Calu3 (cell line): ENCODE results near the gene FRMD6. TPM values are rescaled to one million over a fixed set of nuclear protein-coding genes. Genes with fewer than 3 reads are reported as not detected.
A peak's percentile ranks its signal among the peaks of the same experiment; 100 is the strongest.

ENCODE experiments used
- BruUV-seq: library from RNA; stranded (reverse); fragments of 400-500 nt; replicated peaks from 2 replicates; lab custom pipeline; 2021; lab: Mats Ljungman, UMichigan
- CTCF ChIA-PET: fragments of 300-600 bp; sonication (Branson Sonifier 250); formaldehyde crosslinking; loops from one replicate; lab custom pipeline; 2022; ENCODE audit warnings: antibody characterized with exemption; lab: Charles Lee
- DNase-seq: peaks from one replicate; pipeline ENCODE4 v3.0.0; 2022
- H3K27ac Mint-ChIP-seq: one replicate; pipeline ENCODE4 v1.8.0; 2022; ENCODE audit warnings: mixed read lengths; ENCODE audit not compliant: unreplicated experiment
- H3K27me3 Mint-ChIP-seq: one replicate; pipeline ENCODE4 v1.8.0; 2022; ENCODE audit warnings: mixed read lengths; ENCODE audit not compliant: unreplicated experiment
- H3K36me3 Mint-ChIP-seq: one replicate; pipeline ENCODE4 v1.8.0; 2022; ENCODE audit warnings: mild to moderate bottlenecking, moderate library complexity, mixed read lengths; ENCODE audit not compliant: insufficient read depth, unreplicated experiment
- H3K4me1 Mint-ChIP-seq: one replicate; pipeline ENCODE4 v1.8.0; 2022; ENCODE audit warnings: mild to moderate bottlenecking, low read depth, mixed read lengths; ENCODE audit not compliant: unreplicated experiment
- H3K4me3 Mint-ChIP-seq: one replicate; pipeline ENCODE4 v1.8.0; 2022; ENCODE audit warnings: mild to moderate bottlenecking, low read depth, moderate library complexity, mixed read lengths; ENCODE audit not compliant: unreplicated experiment
- H3K9me3 Mint-ChIP-seq: one replicate; pipeline ENCODE4 v1.8.0; 2022; ENCODE audit warnings: low read depth, mixed read lengths; ENCODE audit not compliant: unreplicated experiment
- intact Hi-C: fragments of 100-400 bp; cut with micrococcal nuclease; formaldehyde crosslinking; loops from one replicate; pipeline ENCODE4 v1.10.0; 2022; ENCODE audit not compliant: unreplicated experiment
- total RNA-seq: library from RNA; stranded (reverse); gene quantifications from 2 replicates; pipeline ENCODE4 v1.2.3, GENCODE V29; 2022
- TF ChIP-seq, protein P1 (sequence below): fragments of 200-600 bp; IDR thresholded peaks from one replicate; pipeline ENCODE4 v1.8.0; 2022; ENCODE audit warnings: antibody characterized with exemption; ENCODE audit not compliant: unreplicated experiment

FRMD6 gene
- total RNA-seq, 1 experiment from 2014 or later, result 33.3 TPM

DNA sequence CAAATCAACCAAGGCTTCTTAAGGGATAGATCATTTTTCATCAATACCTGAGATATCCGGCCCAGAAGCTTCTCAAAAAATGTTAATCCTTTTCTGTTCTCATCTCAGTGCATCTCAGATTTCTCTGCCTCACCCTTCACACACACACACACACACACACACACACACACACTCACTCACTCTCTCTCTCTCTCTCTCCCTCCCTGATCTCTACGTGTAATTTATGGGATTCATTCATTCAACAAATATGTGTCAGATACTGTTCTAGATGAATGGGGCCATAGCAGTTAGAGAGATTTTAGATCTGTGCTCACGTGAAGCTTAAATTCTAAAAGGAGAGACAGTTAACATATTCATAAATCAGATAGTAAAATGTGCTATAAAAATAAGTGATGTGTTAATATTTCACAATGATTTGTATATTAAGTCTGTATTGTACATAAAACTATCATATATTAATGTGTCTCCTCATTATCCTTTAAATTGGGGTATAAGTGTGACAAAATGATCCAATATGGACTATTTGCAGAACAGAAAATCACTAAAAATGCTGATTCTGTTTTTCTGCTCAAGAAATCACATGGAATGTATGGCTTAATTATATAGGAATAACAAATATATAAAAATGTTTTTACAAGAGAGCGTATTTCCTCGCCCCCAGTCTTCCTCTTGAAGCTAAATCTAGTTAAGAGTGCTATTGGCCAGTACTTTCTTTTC, 7.3 kb upstream of the FRMD6 start:
- intact Hi-C loops, result no loop called here
- H3K27ac Mint-ChIP-seq, result no peak overlapping the region
- no peaks in the 10 kb centered on the region for H3K36me3 Mint-ChIP-seq
- TF ChIP-seq, protein P1, sequence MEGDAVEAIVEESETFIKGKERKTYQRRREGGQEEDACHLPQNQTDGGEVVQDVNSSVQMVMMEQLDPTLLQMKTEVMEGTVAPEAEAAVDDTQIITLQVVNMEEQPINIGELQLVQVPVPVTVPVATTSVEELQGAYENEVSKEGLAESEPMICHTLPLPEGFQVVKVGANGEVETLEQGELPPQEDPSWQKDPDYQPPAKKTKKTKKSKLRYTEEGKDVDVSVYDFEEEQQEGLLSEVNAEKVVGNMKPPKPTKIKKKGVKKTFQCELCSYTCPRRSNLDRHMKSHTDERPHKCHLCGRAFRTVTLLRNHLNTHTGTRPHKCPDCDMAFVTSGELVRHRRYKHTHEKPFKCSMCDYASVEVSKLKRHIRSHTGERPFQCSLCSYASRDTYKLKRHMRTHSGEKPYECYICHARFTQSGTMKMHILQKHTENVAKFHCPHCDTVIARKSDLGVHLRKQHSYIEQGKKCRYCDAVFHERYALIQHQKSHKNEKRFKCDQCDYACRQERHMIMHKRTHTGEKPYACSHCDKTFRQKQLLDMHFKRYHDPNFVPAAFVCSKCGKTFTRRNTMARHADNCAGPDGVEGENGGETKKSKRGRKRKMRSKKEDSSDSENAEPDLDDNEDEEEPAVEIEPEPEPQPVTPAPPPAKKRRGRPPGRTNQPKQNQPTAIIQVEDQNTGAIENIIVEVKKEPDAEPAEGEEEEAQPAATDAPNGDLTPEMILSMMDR, result no peak
- no peak overlapping the region for H3K4me3 Mint-ChIP-seq
- no peaks in the 10 kb centered on the region for H3K27me3 Mint-ChIP-seq
- no peak for DNase-seq
- no peaks in the 10 kb centered on the region for H3K9me3 Mint-ChIP-seq
- H3K4me1 Mint-ChIP-seq, result peaks cover 17% of the 10 kb centered on the region
- CTCF ChIA-PET, result no interaction called here
- BruUV-seq, result no TSS peak

DNA sequence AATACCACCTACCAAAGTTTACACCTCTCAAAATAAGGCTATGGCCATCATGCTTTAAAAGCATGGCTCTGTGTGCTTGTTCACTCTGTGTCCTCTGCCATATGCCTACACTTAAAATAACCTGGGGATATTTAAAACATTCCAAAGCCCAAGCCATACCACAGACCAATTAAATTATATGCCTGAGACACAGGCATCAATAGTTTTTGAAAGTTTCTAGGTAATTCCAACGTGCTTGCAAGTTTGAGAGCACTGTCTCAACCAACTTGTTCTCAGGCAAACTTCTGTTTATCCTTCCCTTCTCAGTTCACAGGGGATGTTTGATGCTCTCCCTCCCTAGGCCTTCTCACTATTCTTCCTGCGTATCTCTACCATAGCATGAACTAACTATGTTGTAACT, 3.4 kb upstream of the FRMD6 start:
- Mint-ChIP-seq H3K4me1 (peaks cover 9% of the 10 kb centered on the region), H3K36me3 (peaks cover 34% of the 10 kb centered on the region), H3K27ac (no peak overlapping the region), H3K4me3 (no peak overlapping the region), H3K9me3 (no peaks in the 10 kb centered on the region), H3K27me3 (no peaks in the 10 kb centered on the region)
- BruUV-seq, result no TSS peak
- no peak for DNase-seq
- intact Hi-C loops, result no loop called here
- CTCF ChIA-PET, result no interaction called here
- TF ChIP-seq, protein P1, result no peak

DNA sequence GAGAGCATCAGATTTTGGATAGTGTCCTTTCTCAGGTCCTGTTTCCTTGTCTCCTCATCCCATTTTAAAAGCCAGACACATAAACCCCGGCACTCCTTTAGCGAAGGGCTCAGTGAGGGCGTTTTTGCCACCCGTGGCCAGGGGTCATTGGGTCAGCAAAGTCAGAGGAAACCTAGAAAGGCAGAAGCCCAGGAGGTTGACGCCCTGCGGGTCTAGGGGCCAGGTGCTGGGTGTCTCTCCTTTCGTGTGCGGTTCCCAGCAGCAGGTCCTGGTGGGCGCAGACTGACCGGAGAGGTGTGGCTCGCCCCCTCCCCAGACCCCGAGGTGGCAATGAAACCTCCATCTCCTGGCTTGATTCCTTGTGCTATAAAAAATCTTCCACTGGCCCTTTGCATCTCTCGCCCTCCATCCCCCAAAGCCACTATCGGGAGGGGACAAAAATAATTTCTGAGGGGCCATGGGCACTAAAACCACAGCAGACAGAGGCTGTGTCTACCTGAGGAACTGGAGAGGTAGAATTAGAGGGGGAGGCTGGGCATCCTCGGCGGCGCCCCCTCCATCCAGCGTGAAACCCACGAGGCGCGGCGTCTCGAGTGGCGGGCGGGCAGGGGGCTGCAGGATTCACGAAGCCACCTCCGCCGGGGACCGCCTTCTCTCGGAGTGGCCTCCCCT, 858 bp upstream of the FRMD6 start:
- Mint-ChIP-seq H3K9me3 (no peaks in the 10 kb centered on the region), H3K4me3 (peak overlapping the region; percentile 80), H3K27me3 (no peaks in the 10 kb centered on the region), H3K36me3 (peaks cover 36% of the 10 kb centered on the region), H3K4me1 (peaks cover 17% of the 10 kb centered on the region), H3K27ac (peak overlapping the region; percentile 47)
- TSS peak; percentile 44 for BruUV-seq
- TF ChIP-seq, protein P1, result no peak
- CTCF ChIA-PET, result interaction anchor here (0.6 to 2.6 kb wide), 13 partner anchors 19 to 417 kb away, joined by 3 to 17 read pairs (median 4); no protein-coding TSS in a partner anchor
- intact Hi-C loops, result loop anchor here (5.0 to 10.0 kb wide), 3 partner anchors 116 to 689 kb away; no protein-coding TSS in a partner anchor
- peak; percentile 30 for DNase-seq

DNA sequence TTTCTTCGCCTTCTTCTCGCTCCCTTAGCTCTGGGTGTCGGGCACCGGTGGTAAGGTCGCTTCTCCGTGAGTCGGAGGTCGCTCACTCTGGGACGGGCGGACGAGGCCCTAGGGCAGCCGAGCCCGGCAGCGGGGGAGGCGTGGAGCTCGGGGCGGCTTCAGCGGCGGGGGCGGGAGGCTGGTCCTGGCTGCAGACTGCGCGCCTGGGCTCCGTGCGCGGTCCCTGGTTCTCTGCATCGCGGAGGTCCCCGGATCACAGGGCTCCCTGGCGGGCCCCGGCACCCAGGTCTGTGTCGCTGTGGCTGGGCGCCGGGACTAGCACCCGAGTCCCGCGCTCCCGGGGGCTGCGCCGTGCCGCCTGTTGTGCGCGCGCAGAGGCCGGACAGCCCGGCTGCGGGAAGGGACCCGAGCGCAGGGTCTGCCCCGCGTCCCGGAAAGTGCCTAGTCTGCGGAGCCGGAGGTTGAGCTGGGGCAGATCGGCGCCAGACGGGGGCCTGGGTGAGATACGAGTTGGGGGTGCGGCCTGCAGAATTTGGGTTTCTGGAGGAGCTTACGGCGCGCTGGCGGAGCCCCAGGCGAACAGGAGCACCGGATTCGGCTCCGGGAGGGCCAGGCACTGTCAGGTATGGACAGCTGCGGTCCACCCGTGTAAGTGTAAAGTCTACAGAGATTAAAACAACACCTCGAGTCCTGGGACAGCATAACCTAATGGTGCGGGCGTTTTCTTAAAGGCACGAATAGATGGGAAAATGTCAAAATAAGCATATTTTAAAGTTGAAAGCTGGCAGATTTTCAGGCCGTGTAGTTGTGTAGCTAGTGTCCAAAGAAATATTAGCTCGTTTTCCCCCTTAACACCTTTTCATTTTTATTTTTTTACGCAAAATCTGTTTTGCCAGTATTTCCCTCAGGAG, 713 bp downstream of the FRMD6 start:
- Mint-ChIP-seq H3K4me3 (peak overlapping the region; percentile 80), H3K36me3 (peaks cover 36% of the 10 kb centered on the region), H3K27ac (peak overlapping the region; percentile 58), H3K4me1 (peaks cover 17% of the 10 kb centered on the region), H3K9me3 (no peaks in the 10 kb centered on the region), H3K27me3 (no peaks in the 10 kb centered on the region)
- CTCF ChIA-PET, result interaction anchor here (0.6 to 2.6 kb wide), 13 partner anchors 14 to 369 kb away, joined by 3 to 17 read pairs (median 3); no protein-coding TSS in a partner anchor
- intact Hi-C loops, result loop anchor here (1.0 to 10.0 kb wide), 5 partner anchors 118 to 690 kb away; no protein-coding TSS in a partner anchor
- no peak for DNase-seq
- TF ChIP-seq, protein P1, result no peak
- no TSS peak for BruUV-seq
